Neural crest cell (in vitro differentiated cells): ENCODE measurements around the gene EVI5. TPM values are rescaled to one million over a fixed set of nuclear protein-coding genes. Genes with fewer than 3 reads are reported as not detected.

Experiments used
- DNase-seq: peaks from one replicate; pipeline ENCODE4 v3.0.0; 2021; ENCODE audit warnings: low read depth, mixed read lengths, low spot score
- H3K27ac Mint-ChIP-seq: one replicate; pipeline ENCODE4 v1.8.0; 2021; ENCODE audit warnings: mild to moderate bottlenecking, mixed read lengths; ENCODE audit not compliant: unreplicated experiment
- H3K27me3 Mint-ChIP-seq: 2 replicates; pipeline ENCODE4 v1.8.0; 2021; ENCODE audit warnings: low read depth, mild to moderate bottlenecking, mixed read lengths
- H3K36me3 Mint-ChIP-seq: 2 replicates; pipeline ENCODE4 v1.8.0; 2021; ENCODE audit warnings: low read depth, mild to moderate bottlenecking, mixed read lengths
- H3K4me1 Mint-ChIP-seq: 2 replicates; pipeline ENCODE4 v1.8.0; 2021; ENCODE audit warnings: mixed read lengths
- H3K4me3 Mint-ChIP-seq: one replicate; pipeline ENCODE4 v1.8.0; 2021; ENCODE audit warnings: mild to moderate bottlenecking, mixed read lengths
- H3K9me3 Mint-ChIP-seq: 2 replicates; pipeline ENCODE4 v1.8.0; 2021; ENCODE audit warnings: mixed read lengths
- CTCF ChIP-seq: fragments of 200-600 bp; sonication (generic); conservative IDR thresholded peaks from 2 replicates; pipeline ENCODE4 v1.5.0; 2021; ENCODE audit warnings: antibody characterized with exemption, mild to moderate bottlenecking
- total RNA-seq: library from RNA; stranded (reverse); gene quantifications from 2 replicates; pipeline ENCODE4 v1.2.1, GENCODE V29; 2021

Gene EVI5
- total RNA-seq, 1 donor from 2014 or later: 24.7 TPM

- DNase-seq: no peak
- H3K27me3 Mint-ChIP-seq: peaks cover 46% of the 10 kb centered on the region
- H3K4me1 Mint-ChIP-seq: no peaks in the 10 kb centered on the region
- no peak overlapping the region for H3K4me3 Mint-ChIP-seq
- no peak for TF ChIP-seq CTCF
- no peaks in the 10 kb centered on the region for H3K9me3 Mint-ChIP-seq
- H3K27ac Mint-ChIP-seq: no peak overlapping the region
- no peaks in the 10 kb centered on the region for H3K36me3 Mint-ChIP-seq
Observed at GRCh38 chr1:92494485-92495141, 290.3 kb downstream of the EVI5 start.

GRCh38 chr1:92493139-92493538 is 291.8 kb downstream of the EVI5 start:
- H3K36me3 Mint-ChIP-seq: no peaks in the 10 kb centered on the region
- TF ChIP-seq CTCF: no peak
- no peak overlapping the region for H3K4me3 Mint-ChIP-seq
- no peak overlapping the region for H3K27ac Mint-ChIP-seq
- H3K27me3 Mint-ChIP-seq: peaks cover 56% of the 10 kb centered on the region
- DNase-seq: no peak
- H3K9me3 Mint-ChIP-seq: no peaks in the 10 kb centered on the region
- no peaks in the 10 kb centered on the region for H3K4me1 Mint-ChIP-seq

GRCh38 chr1:92488832-92489231 is 296.1 kb downstream of the EVI5 start:
- H3K27me3 Mint-ChIP-seq: peaks cover 84% of the 10 kb centered on the region
- no peak overlapping the region for H3K4me3 Mint-ChIP-seq
- H3K36me3 Mint-ChIP-seq: no peaks in the 10 kb centered on the region

GRCh38 chr1:92488416-92488815 is 296.5 kb downstream of the EVI5 start:
- Mint-ChIP-seq H3K9me3 (no peaks in the 10 kb centered on the region), H3K27me3 (peaks cover 88% of the 10 kb centered on the region), H3K27ac (no peak overlapping the region)

More at GRCh38 chr1:92488832-92489231, 296.1 kb downstream of the EVI5 start:
- H3K9me3 Mint-ChIP-seq: no peaks in the 10 kb centered on the region
- no peak for DNase-seq
- no peak for TF ChIP-seq CTCF
- peaks cover 19% of the 10 kb centered on the region for H3K4me1 Mint-ChIP-seq
- H3K27ac Mint-ChIP-seq: no peak overlapping the region

GRCh38 chr1:92487078-92487605 is 297.8 kb downstream of the EVI5 start:
- no peaks in the 10 kb centered on the region for H3K36me3 Mint-ChIP-seq
- no peak overlapping the region for H3K27ac Mint-ChIP-seq
- no peak for DNase-seq
- no peak for TF ChIP-seq CTCF
- peaks cover 90% of the 10 kb centered on the region for H3K27me3 Mint-ChIP-seq
- H3K9me3 Mint-ChIP-seq: no peaks in the 10 kb centered on the region
- H3K4me3 Mint-ChIP-seq: peak overlapping the region; percentile 31
- H3K4me1 Mint-ChIP-seq: peaks cover 27% of the 10 kb centered on the region

More at GRCh38 chr1:92488416-92488815, 296.5 kb downstream of the EVI5 start:
- H3K4me1 Mint-ChIP-seq: peaks cover 20% of the 10 kb centered on the region
- no peak for TF ChIP-seq CTCF
- H3K36me3 Mint-ChIP-seq: no peaks in the 10 kb centered on the region
- no peak for DNase-seq
- H3K4me3 Mint-ChIP-seq: no peak overlapping the region
